Endothelial cell of umbilical vein (primary cell): Measurements from ENCODE around the gene C15orf40. TPM values are rescaled to one million over a fixed set of nuclear protein-coding genes. Genes with fewer than 3 reads are reported as not detected.

Source experiments
- BruUV-seq: library from RNA; stranded (reverse); fragments of 400-500 nt; replicated peaks from 2 replicates; lab custom pipeline; 2021; lab: Mats Ljungman, UMichigan
- CTCF ChIA-PET: fragments of 300-600, 350-600 bp; sonication (Branson Sonifier 250); formaldehyde crosslinking; loops from one replicate; lab custom pipeline; 2021; ENCODE audit warnings: antibody characterized with exemption, inconsistent platforms; lab: Charles Lee
- POLR2A ChIA-PET: fragments of 300-600, 350-600 bp; sonication (Branson Sonifier 250); formaldehyde crosslinking; loops from one replicate; lab custom pipeline; 2021; ENCODE audit warnings: antibody characterized with exemption, inconsistent platforms; lab: Charles Lee
- DNase-seq: peaks from one replicate; pipeline ENCODE4 v3.0.0-alpha.2; 2011; ENCODE audit warnings: low read depth, low spot score
- FAIRE-seq: peaks from 2 replicates; lab custom pipeline; 2011; peaks lifted over from hg19 to GRCh38; lab: Jason Lieb, UNC
- H2AFZ ChIP-seq: 2 replicates; pipeline ENCODE4 v1.6.0; 2012; ENCODE audit warnings: low read depth, low read length, control low read depth, inconsistent platforms
- H3K27ac ChIP-seq: 2 replicates; pipeline ENCODE4 v1.5.1; 2011; ENCODE audit warnings: low read depth, mild to moderate bottlenecking, control low read depth, low read length, moderate library complexity; ENCODE audit not compliant: insufficient read depth
- H3K27me3 ChIP-seq, 2 experiments: 2 replicates each; pipeline versions ENCODE4 v1.6.0 to v1.6.1; 2011; ENCODE audit warnings: low read length in 2 of 2, mixed read lengths in 1 of 2; ENCODE audit not compliant: control insufficient read depth in 2 of 2, insufficient read depth in 2 of 2
- H3K36me3 ChIP-seq, 2 experiments: 2 replicates in 1 of 2; 3 replicates in 1 of 2; pipeline ENCODE4 v1.5.1; 2011; ENCODE audit warnings: low read length in 2 of 2, mild to moderate bottlenecking in 1 of 2, moderate library complexity in 1 of 2; ENCODE audit not compliant: control insufficient read depth in 2 of 2, insufficient read depth in 2 of 2; ENCODE audit errors: extremely low read depth in 1 of 2
- H3K4me1 ChIP-seq: 3 replicates; pipeline ENCODE4 v1.5.1; 2011; ENCODE audit warnings: mild to moderate bottlenecking, low read length; ENCODE audit not compliant: control insufficient read depth, insufficient read depth; ENCODE audit errors: extremely low read depth
- H3K4me2 ChIP-seq: 2 replicates; pipeline ENCODE4 v1.6.1; 2011; ENCODE audit warnings: low read length, control low read depth, mixed read lengths; ENCODE audit not compliant: insufficient read depth
- H3K4me3 ChIP-seq, 3 experiments: fragments of 200-600 bp in 1 of 3; sonication (generic), shearing (Covaris generic) in 1 of 3; replicated peaks in 1 of 3; 2 replicates each; pipeline ENCODE4 v1.5.1; 2011 to 2016; ENCODE audit warnings: control low read depth in 3 of 3, low read length in 3 of 3, mild to moderate bottlenecking in 2 of 3, inconsistent platforms in 1 of 3, low read depth in 1 of 3, moderate library complexity in 1 of 3; ENCODE audit not compliant: insufficient read depth in 1 of 3
- H3K79me2 ChIP-seq: 2 replicates; pipeline ENCODE4 v1.6.0; 2012; ENCODE audit warnings: low read length, inconsistent platforms; ENCODE audit not compliant: control insufficient read depth, insufficient read depth
- H3K9ac ChIP-seq: replicated peaks from 2 replicates; pipeline ENCODE3; 2011; ENCODE audit warnings: low read length, control low read depth; ENCODE audit not compliant: insufficient read depth; ENCODE audit errors: extremely low read depth
- H3K9me1 ChIP-seq: replicated peaks from 3 replicates; pipeline ENCODE4 v1.6.0; 2011; ENCODE audit warnings: mild to moderate bottlenecking, low read length; ENCODE audit not compliant: control insufficient read depth, insufficient read depth; ENCODE audit errors: extremely low read depth
- H3K9me3 ChIP-seq: replicated peaks from 2 replicates; pipeline ENCODE4 v1.5.1; 2012; ENCODE audit warnings: low read length, inconsistent platforms; ENCODE audit not compliant: control insufficient read depth, insufficient read depth
- H4K20me1 ChIP-seq: replicated peaks from 2 replicates; pipeline ENCODE3; 2011; ENCODE audit warnings: mild to moderate bottlenecking, low read length; ENCODE audit not compliant: control insufficient read depth, insufficient read depth; ENCODE audit errors: extremely low read depth
- EZH2 ChIP-seq: IDR thresholded peaks from 2 replicates; pipeline ENCODE4 v1.6.1; 2012; ENCODE audit warnings: borderline replicate concordance, low read depth, mild to moderate bottlenecking, moderate library complexity, low read length, inconsistent platforms; ENCODE audit not compliant: severe bottlenecking
- FOS ChIP-seq: IDR thresholded peaks from 2 replicates; pipeline ENCODE4 v1.6.1; 2011; ENCODE audit warnings: mild to moderate bottlenecking, low read length, moderate library complexity, borderline replicate concordance; ENCODE audit not compliant: insufficient read depth
- GATA2 ChIP-seq: IDR thresholded peaks from 2 replicates; pipeline ENCODE4 v1.7.0; 2011; ENCODE audit warnings: low read depth, mild to moderate bottlenecking, moderate library complexity, mixed read lengths, low read length; ENCODE audit not compliant: insufficient read length, insufficient read depth
- JUN ChIP-seq: IDR thresholded peaks from 2 replicates; pipeline ENCODE4 v1.6.1; 2011; ENCODE audit warnings: borderline replicate concordance, low read depth; ENCODE audit not compliant: insufficient read length, insufficient read depth
- MAX ChIP-seq: IDR thresholded peaks from 2 replicates; pipeline ENCODE4 v1.6.1; 2011; ENCODE audit not compliant: insufficient read depth, insufficient read length
- MYC ChIP-seq: IDR thresholded peaks from one replicate; pipeline ENCODE4 v1.6.1; 2011; ENCODE audit warnings: mild to moderate bottlenecking, low read depth, low read length
- POLR2A ChIP-seq: IDR thresholded peaks from 2 replicates; pipeline ENCODE4 v1.6.1; 2012; ENCODE audit warnings: low read depth, mild to moderate bottlenecking, control low read depth, low read length
- POLR2AphosphoS5 ChIP-seq: IDR thresholded peaks from 2 replicates; pipeline ENCODE4 v1.6.1; 2012; ENCODE audit warnings: low read depth, mild to moderate bottlenecking, control low read depth, low read length, moderate library complexity; ENCODE audit not compliant: insufficient read depth
- dilution Hi-C: fragments of 300-500 bp; cut with MboI; formaldehyde crosslinking; loops from one replicate; pipeline ENCODE4 v1.15.0; 2019; ENCODE audit warnings: low sequenced_read_pairs; ENCODE audit not compliant: extremely low pct_ligation_motif_present
- intact Hi-C: fragments of 100-400 bp; cut with micrococcal nuclease; formaldehyde crosslinking; loops from one replicate; pipeline ENCODE4 v1.10.0; 2022
- polyA plus RNA-seq, 4 experiments: library from polyadenylated mRNA; depleted of rRNA in 3 of 4; stranded (reverse) in 3 of 4; unstranded in 1 of 4; fragments of >200 nt; gene quantifications; 2 replicates each; pipeline versions ENCODE4 v1.2.1 to v1.2.3, GENCODE V29; 2011 to 2012; ENCODE audit warnings: missing spikeins in 1 of 4
- total RNA-seq: library from RNA; stranded (reverse); gene quantifications from 2 replicates; pipeline ENCODE4 v1.2.3, GENCODE V29; 2021
- TF ChIP-seq, protein P1 (sequence below), 2 donors: IDR thresholded peaks; 1 replicate in 1 of 2; 2 replicates in 1 of 2; pipeline ENCODE4 v1.5.1; 2011; ENCODE audit warnings: low read length in 2 of 2, mild to moderate bottlenecking in 2 of 2, moderate library complexity in 2 of 2, control low read depth in 1 of 2, inconsistent platforms in 1 of 2, low read depth in 1 of 2; ENCODE audit not compliant: insufficient read depth in 1 of 2; ENCODE audit errors: extremely low read depth in 1 of 2

Gene C15orf40
- total and polyA plus RNA-seq, 2 donors (not counting 3 experiments of a cell fraction or from before 2014, with no cell fraction given) = 15.4 to 27.9 TPM

- no peak for TF ChIP-seq MAX
- no peak for TF ChIP-seq JUN
- no peak for TF ChIP-seq MYC
- TF ChIP-seq, protein P1, sequence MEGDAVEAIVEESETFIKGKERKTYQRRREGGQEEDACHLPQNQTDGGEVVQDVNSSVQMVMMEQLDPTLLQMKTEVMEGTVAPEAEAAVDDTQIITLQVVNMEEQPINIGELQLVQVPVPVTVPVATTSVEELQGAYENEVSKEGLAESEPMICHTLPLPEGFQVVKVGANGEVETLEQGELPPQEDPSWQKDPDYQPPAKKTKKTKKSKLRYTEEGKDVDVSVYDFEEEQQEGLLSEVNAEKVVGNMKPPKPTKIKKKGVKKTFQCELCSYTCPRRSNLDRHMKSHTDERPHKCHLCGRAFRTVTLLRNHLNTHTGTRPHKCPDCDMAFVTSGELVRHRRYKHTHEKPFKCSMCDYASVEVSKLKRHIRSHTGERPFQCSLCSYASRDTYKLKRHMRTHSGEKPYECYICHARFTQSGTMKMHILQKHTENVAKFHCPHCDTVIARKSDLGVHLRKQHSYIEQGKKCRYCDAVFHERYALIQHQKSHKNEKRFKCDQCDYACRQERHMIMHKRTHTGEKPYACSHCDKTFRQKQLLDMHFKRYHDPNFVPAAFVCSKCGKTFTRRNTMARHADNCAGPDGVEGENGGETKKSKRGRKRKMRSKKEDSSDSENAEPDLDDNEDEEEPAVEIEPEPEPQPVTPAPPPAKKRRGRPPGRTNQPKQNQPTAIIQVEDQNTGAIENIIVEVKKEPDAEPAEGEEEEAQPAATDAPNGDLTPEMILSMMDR (IDR thresholded peaks at IDR 0.05; ENCODE audit: extremely low read depth in 1 of 2, insufficient read depth in 1 of 2, low read depth in 1 of 2, low read length in 2 of 2) = no peak
- Histone ChIP-seq H3K9me1 (no peaks in the 10 kb centered on the region), H3K4me3 (no peak overlapping the region), H2AFZ (no peak overlapping the region), H3K4me2 (no peak overlapping the region), H3K27ac (no peak overlapping the region), H3K4me1 (peaks cover 4% of the 10 kb centered on the region), H3K79me2 (no peaks in the 10 kb centered on the region), H3K36me3 (no peaks in the 10 kb centered on the region), H3K9me3 (no peaks in the 10 kb centered on the region), H3K9ac (no peak overlapping the region), H4K20me1 (no peaks in the 10 kb centered on the region), H3K27me3 (no peaks in the 10 kb centered on the region)
- FAIRE-seq = no peak
- dilution Hi-C loops = no loop called here
- BruUV-seq = no TSS peak
- intact Hi-C loops = no loop called here
- no peak for DNase-seq
- CTCF ChIA-PET = no interaction called here
- POLR2A ChIA-PET = no interaction called here
These were observed 30.5 kb downstream of the C15orf40 start for GRCh38 chr15:82980981-82981380.

DNA sequence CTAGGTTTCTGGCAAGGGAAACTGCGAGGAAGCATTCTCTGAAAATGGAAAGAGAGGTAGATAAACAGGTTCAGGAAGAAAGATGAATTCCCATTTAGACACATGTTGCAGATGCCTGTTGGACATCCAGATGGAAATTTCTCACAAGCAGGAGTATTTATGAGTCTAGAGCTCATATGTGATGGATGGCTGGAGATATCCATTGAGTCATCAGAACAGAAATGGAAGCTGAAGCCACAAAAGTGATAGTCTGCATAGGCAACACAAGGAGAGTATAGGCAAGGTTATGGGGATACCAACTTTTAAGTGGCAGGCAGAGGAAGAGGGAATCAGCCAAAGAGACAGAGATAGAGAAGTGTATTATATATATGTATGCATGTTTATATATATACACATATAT lies 31.7 kb downstream of the C15orf40 start:
- DNase-seq (no peak), FAIRE-seq (no peak)
- dilution Hi-C loops (no loop called here), intact Hi-C loops (no loop called here)
- Histone ChIP-seq H2AFZ (no peak overlapping the region), H3K9ac (no peak overlapping the region), H3K36me3 (no peaks in the 10 kb centered on the region), H3K9me3 (no peaks in the 10 kb centered on the region), H3K27me3 (no peaks in the 10 kb centered on the region), H3K79me2 (no peaks in the 10 kb centered on the region), H3K27ac (no peak overlapping the region), H3K4me2 (no peak overlapping the region), H3K4me1 (no peaks in the 10 kb centered on the region), H3K9me1 (no peaks in the 10 kb centered on the region), H4K20me1 (no peaks in the 10 kb centered on the region), H3K4me3 (no peak overlapping the region)
- ChIA-PET POLR2A (no interaction called here), CTCF (no interaction called here)
- no peak for TF ChIP-seq EZH2
- TF ChIP-seq FOS = no peak
- no peak for TF ChIP-seq MAX
- TF ChIP-seq POLR2A = no peak
- TF ChIP-seq, protein P1 (IDR thresholded peaks at IDR 0.05; ENCODE audit: extremely low read depth in 1 of 2, insufficient read depth in 1 of 2, low read depth in 1 of 2, low read length in 2 of 2) = no peak
- no peak for TF ChIP-seq GATA2
- TF ChIP-seq POLR2AphosphoS5 = no peak
- TF ChIP-seq JUN = no peak
- no peak for TF ChIP-seq MYC
- no TSS peak for BruUV-seq
